Neural progenitor cell (in vitro differentiated cells): ENCODE data around the gene EMC8. TPM values are rescaled to one million over a fixed set of nuclear protein-coding genes. Genes with fewer than 3 reads are reported as not detected.

Experiments
- DNase-seq: peaks from one replicate; pipeline ENCODE4 v3.0.0-alpha.2; 2016; ENCODE audit warnings: low spot score
- H2AFZ ChIP-seq: fragments of 200-600 bp; sonication (generic); replicated peaks from 2 replicates; pipeline ENCODE4 v1.6.1; 2016; ENCODE audit warnings: antibody characterized with exemption
- H3F3A ChIP-seq: fragments of 200-600 bp; sonication (generic); 2 replicates; pipeline ENCODE4 v1.6.1; 2016; ENCODE audit warnings: antibody characterized with exemption, low read depth
- H3K27ac ChIP-seq: fragments of 200-600 bp; sonication (generic); 2 replicates; pipeline ENCODE4 v1.5.1; 2016; ENCODE audit warnings: mild to moderate bottlenecking
- H3K27me3 ChIP-seq: fragments of 200-600 bp; sonication (generic); 2 replicates; pipeline ENCODE4 v1.6.1; 2016; ENCODE audit warnings: mild to moderate bottlenecking, moderate library complexity
- H3K36me3 ChIP-seq: fragments of 200-600 bp; sonication (generic); 2 replicates; pipeline ENCODE4 v1.5.1; 2016
- H3K4me1 ChIP-seq: fragments of 200-600 bp; sonication (generic); 2 replicates; pipeline ENCODE4 v1.6.1; 2016; ENCODE audit warnings: mixed run types
- H3K4me2 ChIP-seq: fragments of 200-600 bp; sonication (generic); 2 replicates; pipeline ENCODE4 v1.6.1; 2016
- H3K4me3 ChIP-seq: fragments of 200-600 bp; sonication (generic); 2 replicates; pipeline ENCODE4 v1.5.1; 2016
- H3K79me2 ChIP-seq: fragments of 200-600 bp; sonication (generic); 2 replicates; pipeline ENCODE4 v1.6.1; 2016; ENCODE audit warnings: low read depth
- H3K9ac ChIP-seq: fragments of 200-600 bp; sonication (generic); 2 replicates; pipeline ENCODE4 v1.6.1; 2016
- H3K9me3 ChIP-seq: fragments of 200-600 bp; sonication (generic); 2 replicates; pipeline ENCODE4 v1.5.1; 2016; ENCODE audit warnings: low read depth
- H4K20me1 ChIP-seq: fragments of 200-600 bp; sonication (generic); 2 replicates; pipeline ENCODE4 v1.6.1; 2016; ENCODE audit warnings: low read depth
- H3K27ac Mint-ChIP-seq: 3 replicates; pipeline ENCODE4 v1.8.0; 2021; ENCODE audit warnings: mixed read lengths
- H3K27me3 Mint-ChIP-seq: 2 replicates; pipeline ENCODE4 v1.8.0; 2022; ENCODE audit warnings: low read depth, mild to moderate bottlenecking, inconsistent platforms, moderate library complexity, mixed read lengths; ENCODE audit not compliant: insufficient read depth
- H3K36me3 Mint-ChIP-seq: 3 replicates; pipeline ENCODE4 v1.8.0; 2021; ENCODE audit warnings: mixed read lengths
- H3K4me1 Mint-ChIP-seq: 3 replicates; pipeline ENCODE4 v1.8.0; 2021; ENCODE audit warnings: mixed read lengths
- H3K4me3 Mint-ChIP-seq: 3 replicates; pipeline ENCODE4 v1.8.0; 2021; ENCODE audit warnings: mild to moderate bottlenecking, moderate library complexity, mixed read lengths
- H3K9me3 Mint-ChIP-seq: 3 replicates; pipeline ENCODE4 v1.8.0; 2020; ENCODE audit warnings: mixed read lengths
- EZH2 ChIP-seq: fragments of 200-600 bp; sonication (generic); IDR thresholded peaks from 2 replicates; pipeline ENCODE4 v1.6.1; 2017; ENCODE audit warnings: antibody characterized with exemption, mild to moderate bottlenecking, moderate library complexity
- EZH2phosphoT487 ChIP-seq: fragments of 200-600 bp; sonication (generic); IDR thresholded peaks from 2 replicates; pipeline ENCODE4 v1.6.1; 2017; ENCODE audit warnings: antibody characterized with exemption
- total RNA-seq: library from RNA; depleted of rRNA; stranded (reverse); fragments of >200 nt; gene quantifications from 2 replicates; pipeline ENCODE4 v1.2.3, GENCODE V29; 2015; ENCODE audit warnings: low replicate concordance
- TF ChIP-seq, protein P1 (sequence below): fragments of 200-600 bp; sonication (generic); IDR thresholded peaks from 2 replicates; pipeline ENCODE4 v1.5.1; 2017; ENCODE audit warnings: antibody characterized with exemption, mild to moderate bottlenecking

EMC8 gene
- total RNA-seq, 1 donor from 2014 or later: 25.1 TPM

DNA sequence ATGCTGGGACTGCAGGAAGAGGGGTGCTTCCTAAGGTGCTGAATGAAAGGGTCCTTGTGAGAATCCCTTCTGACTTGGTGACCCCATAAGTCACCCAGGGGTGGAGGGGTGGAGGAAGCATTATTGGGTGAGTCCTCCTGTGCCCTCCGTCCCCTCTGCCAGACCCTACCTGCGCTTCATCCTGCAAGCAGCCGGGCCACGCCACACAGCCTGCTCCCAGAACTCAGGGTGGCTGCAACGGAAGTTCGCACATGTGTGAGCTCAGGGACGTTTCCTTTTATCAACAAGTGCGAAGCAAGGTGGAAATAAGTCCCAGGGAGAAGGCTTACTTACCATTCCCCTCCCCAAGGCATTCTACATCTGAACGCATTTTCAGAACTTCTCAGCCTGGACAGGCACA, 41.1 kb upstream of the EMC8 start:
- H3K4me1 ChIP-seq: no peaks in the 10 kb centered on the region
- no peak overlapping the region for H3K4me3 Mint-ChIP-seq
- H4K20me1 ChIP-seq: no peaks in the 10 kb centered on the region
- H3K27ac Mint-ChIP-seq: no peak overlapping the region
- no peak overlapping the region for H3K4me3 ChIP-seq
- H3K36me3 Mint-ChIP-seq: no peaks in the 10 kb centered on the region
- H3K4me2 ChIP-seq: no peak overlapping the region
- no peaks in the 10 kb centered on the region for H3K79me2 ChIP-seq
- H3K27me3 Mint-ChIP-seq: peaks cover 26% of the 10 kb centered on the region
- no peaks in the 10 kb centered on the region for H3K4me1 Mint-ChIP-seq
- H3K27me3 ChIP-seq: no peaks in the 10 kb centered on the region
- no peak overlapping the region for H2AFZ ChIP-seq
- no peak overlapping the region for H3K9ac ChIP-seq
- no peak for DNase-seq
- H3F3A ChIP-seq: no peaks in the 10 kb centered on the region
- H3K9me3 Mint-ChIP-seq: no peaks in the 10 kb centered on the region
- no peak for TF ChIP-seq EZH2phosphoT487
- TF ChIP-seq EZH2: no peak
- TF ChIP-seq, protein P1, sequence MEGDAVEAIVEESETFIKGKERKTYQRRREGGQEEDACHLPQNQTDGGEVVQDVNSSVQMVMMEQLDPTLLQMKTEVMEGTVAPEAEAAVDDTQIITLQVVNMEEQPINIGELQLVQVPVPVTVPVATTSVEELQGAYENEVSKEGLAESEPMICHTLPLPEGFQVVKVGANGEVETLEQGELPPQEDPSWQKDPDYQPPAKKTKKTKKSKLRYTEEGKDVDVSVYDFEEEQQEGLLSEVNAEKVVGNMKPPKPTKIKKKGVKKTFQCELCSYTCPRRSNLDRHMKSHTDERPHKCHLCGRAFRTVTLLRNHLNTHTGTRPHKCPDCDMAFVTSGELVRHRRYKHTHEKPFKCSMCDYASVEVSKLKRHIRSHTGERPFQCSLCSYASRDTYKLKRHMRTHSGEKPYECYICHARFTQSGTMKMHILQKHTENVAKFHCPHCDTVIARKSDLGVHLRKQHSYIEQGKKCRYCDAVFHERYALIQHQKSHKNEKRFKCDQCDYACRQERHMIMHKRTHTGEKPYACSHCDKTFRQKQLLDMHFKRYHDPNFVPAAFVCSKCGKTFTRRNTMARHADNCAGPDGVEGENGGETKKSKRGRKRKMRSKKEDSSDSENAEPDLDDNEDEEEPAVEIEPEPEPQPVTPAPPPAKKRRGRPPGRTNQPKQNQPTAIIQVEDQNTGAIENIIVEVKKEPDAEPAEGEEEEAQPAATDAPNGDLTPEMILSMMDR: no peak
- H3K27ac ChIP-seq: no peak overlapping the region
- H3K9me3 ChIP-seq: no peaks in the 10 kb centered on the region
- no peaks in the 10 kb centered on the region for H3K36me3 ChIP-seq

DNA sequence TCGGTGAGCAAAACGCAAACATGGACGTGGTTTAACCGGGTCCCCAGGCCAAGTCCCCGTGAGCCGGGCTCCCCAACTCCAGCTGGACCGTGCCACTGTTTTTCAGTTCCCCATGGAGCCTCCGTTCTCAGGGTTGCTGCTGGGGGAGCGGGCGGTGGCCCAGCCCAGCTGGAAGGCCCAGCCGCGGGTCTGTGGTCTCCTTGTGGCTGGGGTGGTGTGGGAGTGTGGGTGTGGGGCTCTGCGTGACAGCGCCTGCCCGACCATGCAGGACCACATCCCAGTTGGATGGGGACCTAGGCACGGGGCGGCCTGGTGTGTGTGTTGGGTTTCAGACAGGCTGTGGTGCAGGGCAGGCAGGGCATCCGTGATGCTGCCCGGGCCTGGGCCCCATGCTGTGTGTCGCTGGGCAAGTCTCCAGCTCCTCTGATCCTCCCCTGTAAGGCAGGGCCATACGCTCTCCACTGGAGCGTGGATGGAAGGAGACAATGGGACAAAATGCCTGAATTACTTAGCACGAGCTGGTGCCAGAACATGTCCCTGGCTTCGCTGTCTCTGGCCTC, 40.4 kb upstream of the EMC8 start:
- Histone ChIP-seq H4K20me1 (no peaks in the 10 kb centered on the region), H3K36me3 (no peaks in the 10 kb centered on the region), H3F3A (no peaks in the 10 kb centered on the region), H3K79me2 (no peaks in the 10 kb centered on the region), H3K4me1 (no peaks in the 10 kb centered on the region), H3K27ac (no peak overlapping the region), H3K4me2 (no peak overlapping the region), H3K4me3 (no peak overlapping the region), H2AFZ (no peak overlapping the region), H3K9ac (no peak overlapping the region), H3K9me3 (no peaks in the 10 kb centered on the region), H3K27me3 (no peaks in the 10 kb centered on the region)
- Mint-ChIP-seq H3K4me1 (no peaks in the 10 kb centered on the region), H3K4me3 (no peak overlapping the region), H3K36me3 (no peaks in the 10 kb centered on the region), H3K27ac (no peak overlapping the region), H3K27me3 (peaks cover 26% of the 10 kb centered on the region), H3K9me3 (no peaks in the 10 kb centered on the region)
- no peak for DNase-seq
- TF ChIP-seq EZH2 (no peak), EZH2phosphoT487 (no peak)
- TF ChIP-seq, protein P1: no peak

DNA sequence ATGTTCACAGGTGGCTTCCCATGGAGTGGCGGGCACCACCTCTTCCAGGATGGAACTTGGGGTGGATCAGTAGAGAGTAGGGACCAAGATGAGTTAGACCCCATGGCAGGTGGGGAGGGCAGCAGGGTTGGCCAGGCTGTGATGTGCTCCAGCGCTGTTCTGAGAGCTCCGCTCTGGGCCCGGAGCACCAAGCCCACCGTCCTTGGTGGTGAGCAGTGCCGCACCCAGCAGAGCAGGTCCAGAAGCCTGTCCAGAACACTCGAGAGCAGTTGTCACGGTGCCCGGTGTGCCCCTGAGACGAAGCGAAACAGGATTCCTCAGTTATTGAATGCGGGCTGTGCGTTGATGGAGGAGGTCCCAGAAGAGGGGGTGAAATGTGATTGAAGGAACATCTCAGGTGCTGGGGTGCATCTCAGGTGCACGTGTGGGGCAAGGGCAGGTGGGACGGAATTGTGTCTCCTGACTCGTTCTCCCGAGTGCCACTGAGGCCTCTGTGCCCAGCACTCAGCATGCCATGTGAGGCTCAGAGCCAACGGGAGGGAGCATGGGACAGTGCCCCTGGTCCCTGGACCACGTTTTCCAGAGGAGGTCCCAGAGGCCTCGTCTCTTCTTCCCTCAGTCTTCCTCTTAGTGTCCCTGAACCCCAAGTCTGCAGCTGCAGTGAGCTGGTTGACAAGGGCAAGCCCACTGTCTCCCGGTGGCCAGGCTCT, 39.7 kb upstream of the EMC8 start:
- Histone ChIP-seq H3K4me2 (no peak overlapping the region), H3K36me3 (no peaks in the 10 kb centered on the region), H3K27ac (no peak overlapping the region), H4K20me1 (no peaks in the 10 kb centered on the region), H3K4me1 (no peaks in the 10 kb centered on the region), H3K79me2 (no peaks in the 10 kb centered on the region), H3K9ac (no peak overlapping the region), H3K4me3 (no peak overlapping the region), H3F3A (no peaks in the 10 kb centered on the region), H3K9me3 (no peaks in the 10 kb centered on the region), H2AFZ (no peak overlapping the region), H3K27me3 (no peaks in the 10 kb centered on the region)
- H3K4me1 Mint-ChIP-seq: no peaks in the 10 kb centered on the region
- no peaks in the 10 kb centered on the region for H3K9me3 Mint-ChIP-seq
- H3K36me3 Mint-ChIP-seq: no peaks in the 10 kb centered on the region
- no peak overlapping the region for H3K27ac Mint-ChIP-seq
- peaks cover 21% of the 10 kb centered on the region for H3K27me3 Mint-ChIP-seq
- no peak overlapping the region for H3K4me3 Mint-ChIP-seq
- no peak for DNase-seq
- TF ChIP-seq EZH2 (no peak), EZH2phosphoT487 (no peak)
- TF ChIP-seq, protein P1: no peak
